ENCODE results near the gene PLEKHA6. TPM values are rescaled to one million over a fixed set of nuclear protein-coding genes. Genes with fewer than 3 reads are reported as not detected.

PLEKHA6 gene
- polyA plus RNA-seq, 3 donors: 0.08 TPM; not detected in 1

- Histone ChIP-seq H3K27me3 (ENCODE audit: control insufficient read depth in 2 of 2, insufficient read depth in 2 of 2, low read length in 2 of 2) (no peaks in the 10 kb centered on the region), H3K4me2 (replicated peaks; ENCODE audit: extremely low read depth, low read length, poor library complexity, severe bottlenecking) (no peak overlapping the region), H3K4me3 (replicated peaks in 1 of 3; ENCODE audit: low read depth in 2 of 3, low read length in 3 of 3) (no peak overlapping the region), H3K36me3 (replicated peaks in 1 of 2; ENCODE audit: control insufficient read depth in 1 of 2, insufficient read depth in 2 of 2, low read length in 2 of 2) (no peaks in the 10 kb centered on the region), H3K79me2 (ENCODE audit: insufficient read depth, low read length) (no peaks in the 10 kb centered on the region), H2AFZ (ENCODE audit: insufficient read depth, low read depth, low read length, poor library complexity, severe bottlenecking) (no peak overlapping the region), H3K27ac (ENCODE audit: low read depth in 1 of 2, low read length in 2 of 2) (no peak overlapping the region), H4K20me1 (ENCODE audit: insufficient read depth, low read length) (no peaks in the 10 kb centered on the region), H3K4me1 (ENCODE audit: control insufficient read depth in 1 of 2, insufficient read depth in 2 of 2, low read length in 2 of 2) (no peaks in the 10 kb centered on the region), H3K9ac (ENCODE audit: insufficient read depth, low read length, poor library complexity, severe bottlenecking) (no peak overlapping the region), H3K9me3 (replicated peaks in 1 of 2; ENCODE audit: control insufficient read depth in 1 of 2, insufficient read depth in 1 of 2, low read length in 2 of 2) (no peaks in the 10 kb centered on the region)
- Mint-ChIP-seq H3K9me3 (no peaks in the 10 kb centered on the region), H3K27me3 (ENCODE audit: low read depth in 3 of 3) (peaks cover 4 to 10% (median 6%) of the 10 kb centered on the region in 3 donors), H3K36me3 (no peaks in the 10 kb centered on the region), H3K27ac (no peak overlapping the region), H3K4me1 (peaks cover 2% of the 10 kb centered on the region), H3K4me3 (no peak overlapping the region)
- no peak for TF ChIP-seq CTCF (IDR thresholded peaks at IDR 0.05)
- 83% methylated on average over 1 of the region's 2 CpGs for WGBS (ENCODE audit: insufficient coverage)
- intact Hi-C loops (cut with micrococcal nuclease): no loop called here
- DNase-seq: no peak
Observed at GRCh38 chr1:204342310-204342709, 17.4 kb downstream of the PLEKHA6 start.

- H3K9me3 Mint-ChIP-seq: no peaks in the 10 kb centered on the region
- peaks cover 2% of the 10 kb centered on the region for H3K4me1 Mint-ChIP-seq
- no peak overlapping the region for H2AFZ ChIP-seq (ENCODE audit: insufficient read depth, low read depth, low read length, poor library complexity, severe bottlenecking)
- H3K36me3 Mint-ChIP-seq: no peaks in the 10 kb centered on the region
- no peaks in the 10 kb centered on the region for H3K27me3 ChIP-seq (ENCODE audit: control insufficient read depth in 2 of 2, insufficient read depth in 2 of 2, low read length in 2 of 2)
- H3K4me1 ChIP-seq (ENCODE audit: control insufficient read depth in 1 of 2, insufficient read depth in 2 of 2, low read length in 2 of 2): no peaks in the 10 kb centered on the region
- no peaks in the 10 kb centered on the region for H4K20me1 ChIP-seq (ENCODE audit: insufficient read depth, low read length)
- H3K79me2 ChIP-seq (ENCODE audit: insufficient read depth, low read length): no peaks in the 10 kb centered on the region
- H3K4me3 Mint-ChIP-seq: no peak overlapping the region
- TF ChIP-seq CTCF (IDR thresholded peaks at IDR 0.05): no peak
- no peak for DNase-seq
- no peak overlapping the region for H3K4me3 ChIP-seq (replicated peaks in 1 of 3; ENCODE audit: low read depth in 2 of 3, low read length in 3 of 3)
- H3K9ac ChIP-seq (ENCODE audit: insufficient read depth, low read length, poor library complexity, severe bottlenecking): no peak overlapping the region
- no peaks in the 10 kb centered on the region for H3K36me3 ChIP-seq (replicated peaks in 1 of 2; ENCODE audit: control insufficient read depth in 1 of 2, insufficient read depth in 2 of 2, low read length in 2 of 2)
- H3K27ac ChIP-seq (ENCODE audit: low read depth in 1 of 2, low read length in 2 of 2): no peak overlapping the region
- peaks cover 4 to 10% (median 6%) of the 10 kb centered on the region in 3 donors for H3K27me3 Mint-ChIP-seq (ENCODE audit: low read depth in 3 of 3)
- H3K27ac Mint-ChIP-seq: no peak overlapping the region
- intact Hi-C loops (cut with micrococcal nuclease): no loop called here
- no peak overlapping the region for H3K4me2 ChIP-seq (replicated peaks; ENCODE audit: extremely low read depth, low read length, poor library complexity, severe bottlenecking)
- H3K9me3 ChIP-seq (replicated peaks in 1 of 2; ENCODE audit: control insufficient read depth in 1 of 2, insufficient read depth in 1 of 2, low read length in 2 of 2): no peaks in the 10 kb centered on the region
Observed at GRCh38 chr1:204341380-204341779, 18.3 kb downstream of the PLEKHA6 start.

Measured in CD14-positive monocyte (primary cell).